Kidney capillary endothelial cell (primary cell): ENCODE data around the gene FLRT2.

Experiments
- DNase-seq: peaks from one replicate; pipeline ENCODE4 v3.0.0-alpha.2; 2018; ENCODE audit warnings: low spot score

Gene FLRT2

DNA sequence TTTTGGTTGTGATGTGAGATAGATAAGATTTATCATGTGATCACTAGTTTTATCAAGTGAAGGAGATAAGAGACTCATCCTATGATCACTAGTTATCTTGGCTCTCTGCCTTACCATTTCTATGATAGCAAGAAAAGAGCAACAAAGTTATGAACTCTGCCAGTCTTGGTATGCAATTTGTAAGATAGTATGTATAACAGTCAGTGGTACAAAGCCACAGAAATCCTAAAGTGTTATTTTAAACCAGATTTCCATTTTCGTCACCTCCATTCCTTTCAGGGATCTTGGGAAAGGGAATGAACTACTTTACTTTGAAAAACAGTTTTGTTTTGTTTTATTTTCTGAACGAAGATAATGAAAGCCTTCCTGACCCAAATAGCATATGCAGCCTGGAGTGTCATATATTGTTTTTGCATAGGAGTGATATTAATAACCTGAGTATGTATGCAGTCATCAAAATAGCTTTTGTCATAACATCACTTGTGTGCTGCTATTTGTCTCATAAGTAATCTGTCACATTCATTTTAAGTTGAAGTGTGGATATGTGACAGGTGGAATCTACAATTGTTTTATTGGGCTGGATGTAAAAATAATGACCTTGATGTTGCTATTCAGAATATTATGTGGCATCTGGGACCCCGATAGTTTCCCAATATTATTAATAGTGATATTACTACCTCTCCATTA is 35.0 kb downstream of the FLRT2 start:
- no peak for DNase-seq

DNA sequence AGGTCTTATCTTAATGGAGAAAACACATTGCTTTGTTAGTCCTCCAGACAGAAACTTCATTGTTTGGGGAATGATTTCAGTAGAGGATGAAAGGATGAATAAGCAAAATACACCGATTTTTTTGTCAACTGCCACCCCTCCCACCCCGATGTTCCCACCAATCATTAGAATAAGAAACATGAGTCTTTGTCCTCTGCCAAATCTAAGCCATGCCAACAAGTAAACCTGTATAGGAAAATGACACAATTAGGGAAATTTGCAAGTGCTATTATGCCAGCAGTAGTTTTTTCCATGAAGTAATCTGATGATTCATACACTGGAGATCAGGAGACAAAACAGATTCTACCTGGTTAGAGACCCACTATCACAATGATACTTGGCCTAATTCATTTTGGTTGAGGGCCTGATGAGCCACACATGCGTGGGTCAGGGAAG is 35.9 kb downstream of the FLRT2 start:
- peak; percentile 60 for DNase-seq

DNA sequence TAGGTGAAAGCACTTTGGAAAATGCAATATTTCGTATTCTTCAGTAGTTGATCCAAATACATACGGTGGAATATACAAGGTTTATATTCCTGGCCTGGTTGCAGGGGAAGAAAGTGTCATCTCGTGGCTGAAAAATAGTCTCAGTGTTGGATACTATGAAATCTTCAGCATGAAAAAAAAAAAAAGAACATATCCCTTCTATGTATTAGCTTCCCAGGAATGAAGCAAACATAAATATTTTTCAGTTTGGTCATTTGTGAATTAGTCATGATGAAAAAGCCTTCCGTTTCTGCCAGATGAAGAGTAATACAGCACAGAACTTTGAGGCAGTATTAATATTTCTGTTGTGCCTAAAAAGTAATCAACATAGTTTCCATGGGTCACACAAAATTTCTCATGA is 36.7 kb downstream of the FLRT2 start:
- peak; percentile 85 for DNase-seq

DNA sequence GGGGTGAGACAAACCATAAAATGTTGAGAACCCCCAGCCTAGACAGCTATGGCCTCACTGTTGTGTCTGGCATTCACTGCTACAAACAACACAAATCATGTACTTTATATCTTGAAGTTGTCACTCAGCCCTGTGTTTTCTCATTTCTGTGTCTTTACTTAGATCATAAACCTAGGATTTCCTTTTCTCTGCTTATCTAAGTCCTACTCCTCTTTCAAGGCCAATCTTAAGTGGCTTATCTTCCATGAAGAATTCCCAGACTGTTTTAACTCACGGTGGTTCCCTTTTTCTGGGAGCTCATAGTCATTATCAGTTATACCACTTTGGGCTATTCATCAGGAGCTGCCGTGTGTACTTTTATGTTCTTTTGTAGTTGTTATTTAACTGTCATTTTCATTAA is 42.1 kb downstream of the FLRT2 start:
- no peak for DNase-seq

DNA sequence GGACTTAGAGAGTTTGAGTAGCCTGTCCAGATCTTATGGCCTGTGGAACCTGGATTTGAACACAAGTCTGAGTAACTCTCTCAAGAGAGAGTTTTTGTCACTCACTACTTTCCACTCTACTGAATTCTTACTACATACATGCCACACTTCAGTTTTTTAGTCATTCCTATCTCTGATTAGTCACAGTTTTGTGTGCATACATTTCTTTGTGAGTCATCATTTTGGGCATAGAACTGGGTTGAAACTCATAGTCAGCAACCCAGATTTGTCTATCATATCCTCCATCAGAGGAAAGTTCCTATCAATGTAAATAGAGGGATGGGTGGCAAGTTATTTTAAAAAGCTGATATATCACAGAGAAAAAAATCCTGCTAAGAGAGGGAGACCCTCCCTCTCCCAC is 42.9 kb downstream of the FLRT2 start:
- DNase-seq: peak; percentile 88

DNA sequence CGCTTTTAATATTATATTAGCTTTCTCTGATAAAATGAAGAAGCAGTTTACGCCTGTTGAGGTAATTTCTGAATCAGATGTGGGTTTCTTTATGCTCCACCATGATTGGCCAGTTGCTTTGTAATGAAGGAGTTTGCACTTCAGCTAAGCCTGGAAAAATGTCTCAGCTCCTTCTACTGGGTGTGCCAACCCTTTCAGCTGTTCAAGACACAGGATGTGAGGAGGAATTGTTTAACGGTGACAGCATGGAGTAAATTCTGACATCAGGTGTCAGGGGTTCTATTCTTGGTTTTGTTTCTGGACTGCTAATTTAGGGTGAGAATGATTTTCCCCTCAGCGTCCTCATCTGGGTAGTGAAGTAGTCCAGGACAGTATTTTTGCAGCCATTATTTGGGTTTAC is 43.5 kb downstream of the FLRT2 start:
- DNase-seq: peak; percentile 59

DNA sequence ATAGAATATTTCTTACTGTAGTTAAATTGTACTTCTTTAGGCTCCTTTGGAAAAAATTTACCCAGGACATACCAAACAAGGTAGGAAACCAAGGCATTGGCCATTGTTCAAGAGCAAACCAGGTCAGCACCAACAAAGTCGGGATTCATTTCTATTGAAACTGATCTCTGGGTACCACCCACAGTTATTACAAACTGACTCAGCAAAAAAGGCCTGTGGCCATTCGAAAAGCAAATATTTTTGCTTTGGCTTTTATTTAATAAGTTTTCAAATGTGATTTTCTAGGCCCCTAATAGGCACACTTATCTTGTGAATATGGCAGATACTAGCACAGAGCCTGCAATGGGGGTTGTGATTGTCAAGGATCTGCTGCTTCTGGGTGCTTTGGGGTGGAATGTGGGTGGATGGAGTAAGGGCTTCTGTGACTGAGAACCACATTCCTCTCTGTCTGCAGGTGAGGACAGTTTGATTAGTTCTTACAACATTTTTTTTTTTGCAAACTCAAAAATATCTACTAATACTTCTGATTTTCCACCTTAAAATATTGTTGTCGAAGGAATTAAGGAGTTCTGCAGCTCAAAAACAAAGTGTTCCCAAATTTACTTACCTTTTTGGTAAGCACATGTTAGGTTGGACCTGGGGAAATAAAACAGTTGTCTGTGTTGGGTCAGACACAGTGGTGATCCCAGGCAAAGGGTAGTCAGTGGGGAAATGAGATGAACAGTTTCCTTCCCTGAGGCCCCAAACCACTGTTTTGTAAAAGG is 45.1 kb downstream of the FLRT2 start:
- DNase-seq: no peak

DNA sequence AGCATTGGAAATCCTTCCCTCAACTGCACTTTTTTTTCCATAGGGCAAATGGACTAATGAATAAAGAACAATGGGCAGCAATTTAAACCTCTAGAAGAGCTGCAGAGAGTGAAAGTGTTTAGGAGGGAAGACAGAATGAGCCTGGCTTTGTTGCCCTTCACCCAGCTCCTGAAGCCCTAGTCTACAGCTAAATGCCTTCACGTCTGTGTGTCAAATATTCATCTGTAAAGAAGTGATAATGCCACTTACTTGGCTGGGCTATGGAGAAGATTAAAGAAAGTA is 45.6 kb downstream of the FLRT2 start:
- DNase-seq: no peak

DNA sequence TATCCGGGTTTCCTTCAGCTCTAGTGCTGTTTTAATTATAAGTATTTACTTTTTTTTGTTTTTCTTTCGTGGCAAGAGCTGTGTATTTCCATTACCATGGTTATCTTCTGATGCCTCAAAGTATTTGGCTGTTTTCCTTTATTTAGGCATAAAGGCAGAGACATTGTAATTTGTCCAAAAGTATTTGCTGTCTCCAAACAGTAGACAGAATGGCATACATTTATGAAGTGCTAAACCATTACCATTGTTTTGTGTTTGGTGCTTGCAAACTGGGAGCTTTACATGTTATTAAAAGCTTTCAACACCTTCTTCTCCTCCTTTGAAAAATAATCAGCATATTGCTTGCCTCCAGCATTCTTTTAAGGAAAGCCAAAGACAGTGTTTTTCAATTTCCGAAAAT is 46.3 kb downstream of the FLRT2 start:
- DNase-seq: no peak

DNA sequence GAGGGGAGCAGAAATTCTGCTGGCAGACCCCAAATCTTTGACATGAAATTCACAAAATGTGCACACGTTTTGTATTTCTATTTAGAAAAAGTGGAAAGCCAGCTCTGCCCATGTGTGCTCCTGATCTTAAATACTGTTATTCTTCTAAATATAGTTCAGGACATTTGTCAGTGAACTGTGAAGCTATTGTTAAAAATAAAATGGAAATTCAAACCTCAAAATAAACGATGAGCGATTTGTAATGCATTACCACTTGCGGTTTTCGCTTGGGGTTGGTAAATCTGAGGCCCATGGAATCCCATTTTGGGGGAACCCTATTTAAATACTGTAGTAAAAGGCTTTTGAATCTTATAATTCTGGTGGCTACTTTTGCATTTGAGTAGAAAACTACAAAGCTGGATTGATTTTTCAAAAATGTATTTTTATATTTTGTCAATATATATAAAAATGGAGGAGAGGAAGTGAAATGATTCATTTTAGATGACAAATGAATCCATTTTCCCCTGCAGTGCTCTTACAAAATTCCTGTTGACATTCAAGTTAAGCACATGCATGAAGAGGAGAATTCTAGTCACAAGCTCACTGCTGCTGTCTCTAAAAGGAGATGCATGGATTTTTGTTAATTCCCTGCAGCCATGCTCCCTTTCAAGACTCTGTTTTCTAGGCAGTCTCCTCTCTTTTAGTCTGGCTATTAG is 47.1 kb downstream of the FLRT2 start:
- no peak for DNase-seq

DNA sequence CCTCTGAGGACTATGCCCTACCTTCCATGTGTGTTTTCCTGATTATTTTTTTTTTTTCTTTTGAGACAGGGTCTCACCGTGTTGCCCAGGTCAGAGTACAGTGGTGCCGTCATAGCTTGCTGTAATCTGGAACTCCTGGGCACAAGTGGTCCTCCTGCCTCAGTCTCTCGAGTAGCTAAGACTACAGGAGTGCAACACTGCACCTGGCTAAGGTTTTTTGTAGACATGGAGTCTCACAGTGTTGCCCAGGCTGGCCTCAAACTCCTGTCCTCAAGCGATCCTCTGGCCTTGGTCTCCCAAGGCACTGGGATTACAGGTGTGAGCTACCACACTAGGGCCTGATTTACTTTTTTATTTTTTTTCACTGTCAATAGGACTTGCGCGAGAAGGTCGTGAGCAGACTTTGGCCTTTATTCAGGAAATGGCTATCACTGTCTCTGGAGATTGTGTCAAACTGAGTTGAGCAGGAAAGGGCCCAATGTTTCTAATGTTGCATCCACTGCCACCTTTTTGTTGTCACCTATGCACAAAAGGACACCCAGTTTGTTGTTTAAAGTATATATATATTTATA is 47.7 kb downstream of the FLRT2 start:
- DNase-seq: no peak

DNA sequence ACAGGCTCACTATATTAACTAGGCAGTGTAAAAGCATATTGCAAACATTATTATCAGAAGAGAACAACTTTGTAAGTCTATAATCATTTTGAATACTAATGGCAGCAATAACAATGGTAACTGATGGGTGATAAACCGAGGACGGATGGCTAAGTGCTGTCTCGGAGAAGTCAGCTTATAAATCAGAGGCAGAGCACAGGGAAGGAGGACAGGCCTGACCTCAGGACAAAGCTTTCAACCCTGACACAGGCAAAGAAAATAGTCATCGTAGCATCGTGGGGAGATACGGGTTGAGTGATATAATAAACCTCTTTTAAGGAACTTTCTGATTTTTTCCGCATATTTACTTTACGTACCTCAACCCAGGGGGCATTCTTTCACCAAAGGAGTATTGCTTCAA is 48.4 kb downstream of the FLRT2 start:
- no peak for DNase-seq

DNA sequence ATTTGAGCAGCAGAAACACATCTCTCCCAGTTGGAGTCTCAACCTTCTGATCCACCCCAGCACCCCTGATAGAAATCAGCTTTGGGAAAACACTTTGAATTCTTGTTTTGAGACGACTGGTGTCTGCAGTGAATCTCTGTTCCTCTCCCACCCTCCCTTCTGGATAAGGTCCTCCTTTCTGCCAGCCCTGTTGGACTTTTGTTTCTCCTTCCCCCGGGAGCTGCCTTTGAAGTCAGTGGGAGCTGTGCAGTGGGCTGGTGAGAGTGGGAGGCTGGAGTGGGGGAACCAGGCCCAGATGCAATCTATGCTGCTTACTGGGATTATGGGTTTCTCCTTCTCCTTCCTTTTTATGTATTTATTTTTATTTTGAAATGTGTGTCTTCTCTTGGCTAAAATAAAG is 49.0 kb downstream of the FLRT2 start:
- no peak for DNase-seq

DNA sequence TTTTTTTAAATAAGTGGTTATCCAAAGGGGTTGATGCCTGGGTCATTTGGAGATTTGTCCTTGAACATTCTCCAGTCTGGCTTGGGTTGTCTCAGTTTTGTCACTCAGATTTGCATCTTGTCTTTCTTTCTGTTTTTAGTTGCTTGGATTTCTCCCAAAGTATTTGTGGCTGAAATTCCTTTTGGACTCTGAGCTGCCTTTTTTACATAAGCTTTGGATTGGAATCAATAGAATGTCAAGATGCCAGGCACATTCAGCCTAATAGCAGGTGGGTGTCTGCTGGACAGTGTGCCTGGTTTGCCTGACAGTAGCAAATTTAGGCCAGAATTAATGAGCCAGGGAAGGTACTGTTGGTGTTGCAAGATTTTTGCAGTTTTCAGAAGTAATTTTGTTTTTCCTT is 50.0 kb downstream of the FLRT2 start:
- DNase-seq: no peak

DNA sequence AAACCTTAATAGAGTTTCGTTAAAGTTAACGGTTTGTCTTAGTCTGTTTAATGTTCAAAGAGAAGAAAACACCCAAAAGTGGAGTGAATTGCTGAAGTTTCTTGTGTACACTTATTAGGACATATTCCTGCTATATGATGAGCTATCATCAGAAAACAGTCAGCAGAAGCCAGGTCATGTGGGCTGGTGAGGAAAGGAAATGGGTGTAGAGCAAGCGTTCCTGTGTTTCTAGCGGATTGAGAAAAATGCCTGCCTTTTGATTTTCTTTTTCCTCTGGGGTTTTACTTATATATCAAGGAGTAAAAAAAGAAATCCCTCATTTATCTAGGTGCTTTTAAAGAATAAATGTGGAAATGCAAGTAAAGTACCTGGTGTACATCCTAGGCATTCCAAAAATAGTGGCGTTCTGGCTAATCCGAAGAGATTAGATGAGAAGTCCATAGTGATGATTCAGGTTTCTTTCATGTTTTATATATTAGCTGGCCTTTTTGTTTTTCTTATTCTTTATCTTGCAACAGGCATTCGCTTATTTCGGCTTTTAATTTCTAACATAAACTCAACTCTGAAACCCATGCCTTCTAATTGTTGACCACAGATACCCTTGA is 50.7 kb downstream of the FLRT2 start:
- DNase-seq: no peak

DNA sequence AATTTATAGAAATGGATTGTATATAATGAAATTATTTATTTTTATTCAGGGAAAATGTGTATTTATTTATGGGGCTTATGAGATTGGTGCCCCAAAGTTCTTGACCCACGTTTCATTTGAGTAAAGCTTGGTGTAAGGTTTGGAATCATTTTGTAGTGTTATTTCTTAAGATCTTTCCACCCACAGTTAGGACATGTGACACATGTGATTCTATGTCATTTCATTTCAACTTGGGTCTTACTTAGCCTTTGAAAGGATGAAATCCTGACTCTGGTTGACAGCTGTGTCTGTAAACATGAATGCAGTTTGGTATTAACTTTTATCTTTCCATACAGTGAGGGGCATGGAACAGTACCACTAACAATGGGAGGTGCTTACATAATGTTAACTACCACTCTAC is 51.7 kb downstream of the FLRT2 start:
- DNase-seq: no peak

DNA sequence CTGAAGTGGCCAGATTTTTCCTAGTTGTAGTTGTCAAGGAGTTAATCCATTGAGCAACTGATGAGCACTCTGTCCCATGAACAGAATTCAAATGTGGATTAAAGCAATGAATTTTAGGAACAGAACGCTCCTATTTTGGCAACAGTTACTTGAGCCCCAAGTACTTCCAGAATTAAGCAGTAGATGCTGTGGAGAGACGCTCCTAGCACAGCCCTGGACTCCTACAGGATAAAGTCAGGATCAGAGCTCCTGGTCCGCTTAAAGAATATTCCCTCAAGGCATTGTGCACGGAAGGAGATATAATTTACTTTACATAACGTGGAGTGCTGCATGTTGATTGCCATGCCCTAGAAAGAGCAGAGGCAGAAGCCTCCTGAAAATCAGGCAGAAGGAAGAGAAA is 53.4 kb downstream of the FLRT2 start:
- DNase-seq: no peak

DNA sequence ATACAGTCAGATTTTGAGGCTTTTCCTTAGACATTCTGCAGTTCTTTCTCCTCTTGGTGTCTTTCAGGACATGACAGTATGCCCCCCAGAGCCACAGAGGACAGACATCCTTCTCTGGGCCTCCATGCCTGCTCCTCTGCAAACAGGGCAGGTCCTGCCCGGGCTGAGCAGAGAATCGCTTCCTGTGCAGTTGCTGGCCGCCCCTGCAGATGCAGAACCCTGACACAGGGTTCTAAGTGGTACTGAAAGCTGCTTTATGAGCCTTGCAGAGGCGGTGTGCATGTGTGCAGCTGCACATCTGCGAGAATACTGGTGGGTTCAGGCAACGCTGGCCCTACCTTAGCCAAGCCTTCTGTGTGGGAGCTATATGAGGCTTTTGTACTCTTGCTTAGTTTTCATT is 54.5 kb downstream of the FLRT2 start:
- no peak for DNase-seq

DNA sequence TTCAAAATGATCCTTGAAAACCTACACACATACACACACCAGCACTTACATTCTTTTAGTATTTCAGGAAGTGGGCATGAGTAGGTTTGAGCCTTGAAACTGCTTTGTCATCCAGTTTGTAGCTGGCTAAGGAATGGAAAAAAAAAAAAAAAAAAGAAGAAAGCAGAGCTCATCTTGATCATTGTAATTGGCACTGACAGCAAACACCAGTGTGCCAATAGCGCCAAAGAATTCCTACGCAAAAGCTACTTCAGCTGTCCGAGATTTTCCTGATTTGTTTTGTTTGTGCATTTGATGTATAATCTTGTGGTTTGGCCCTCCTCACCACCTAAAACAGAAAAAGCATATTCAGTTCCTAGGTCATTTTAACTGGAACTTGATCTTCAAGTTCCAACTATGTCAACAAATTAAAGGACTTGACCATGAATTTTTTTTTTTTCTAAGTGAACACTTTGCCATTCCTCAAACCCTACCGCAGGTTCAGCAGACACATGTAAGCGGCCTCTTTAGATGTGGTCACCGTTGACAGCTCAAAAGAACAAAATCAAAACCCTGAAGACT is 57.3 kb downstream of the FLRT2 start:
- DNase-seq: no peak

DNA sequence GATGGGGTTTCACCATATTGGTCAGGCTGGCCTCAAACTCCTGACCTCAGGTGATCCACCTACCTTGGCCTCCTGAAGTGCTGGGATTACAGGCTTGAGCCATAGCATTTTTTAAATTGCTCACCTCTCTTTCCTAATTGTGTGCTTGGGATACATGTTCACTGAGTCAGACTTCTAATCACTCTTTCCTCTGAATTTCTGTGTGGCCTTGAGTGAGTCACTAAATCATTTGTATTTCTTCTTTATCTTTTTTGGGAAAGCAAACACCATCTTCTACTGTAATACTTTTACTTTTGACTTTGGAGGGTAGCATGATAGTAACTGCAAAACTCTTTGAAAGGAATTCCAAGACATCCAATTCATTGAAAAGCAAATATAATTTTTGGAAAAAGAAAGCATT is 60.8 kb downstream of the FLRT2 start:
- no peak for DNase-seq

DNA sequence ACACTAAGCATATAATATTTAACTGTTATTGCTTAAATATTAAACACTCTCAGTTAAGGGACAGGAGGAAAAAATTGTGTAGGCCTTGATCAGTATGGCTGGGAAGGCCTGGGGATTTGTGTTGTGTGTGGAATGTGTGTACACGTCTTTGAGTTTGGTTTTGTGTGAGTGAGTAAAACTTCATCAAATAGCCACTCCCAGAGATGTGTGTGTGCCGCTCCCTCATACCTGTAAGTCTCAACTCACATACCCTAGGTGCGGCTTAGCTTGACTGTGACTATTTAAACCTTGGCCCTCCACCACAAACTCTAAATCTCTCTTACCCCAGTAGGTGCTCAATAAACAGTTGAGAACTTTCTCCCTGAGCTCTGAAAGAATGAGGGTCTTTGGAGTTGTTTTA is 64.3 kb downstream of the FLRT2 start:
- DNase-seq: no peak

DNA sequence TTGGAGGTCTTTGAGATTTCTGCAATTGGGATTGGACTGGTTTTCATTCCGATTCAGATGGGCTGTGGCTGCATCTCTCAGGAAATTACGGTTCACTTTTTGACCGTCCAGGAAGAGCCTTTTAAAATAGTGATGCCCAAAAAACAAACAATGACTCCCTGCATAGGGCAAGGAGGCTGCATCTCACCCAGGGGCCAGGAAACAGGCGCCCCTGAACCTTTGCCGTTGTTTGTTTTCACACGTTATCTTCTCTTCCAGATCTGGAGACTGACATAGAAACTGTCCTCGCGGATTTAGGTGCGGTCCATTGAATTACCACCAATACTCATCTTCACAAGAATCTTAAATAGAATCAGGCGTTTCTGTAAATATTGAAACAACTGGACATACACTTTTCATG is 66.0 kb downstream of the FLRT2 start:
- no peak for DNase-seq
